ENCODE results near the gene HLA-C.

- TF ChIP-seq FOXM1 (IDR thresholded peaks at IDR 0.05; ENCODE audit: borderline replicate concordance) (no peak), LEF1 (IDR thresholded peaks at IDR 0.05; ENCODE audit: borderline replicate concordance) (no peak), ELF4 (IDR thresholded peaks at IDR 0.05) (no peak), PKNOX1 (IDR thresholded peaks at IDR 0.05) (peak; percentile 45), BHLHE40 (IDR thresholded peaks at IDR 0.05; ENCODE audit: borderline replicate concordance) (no peak), SP1 (IDR thresholded peaks at IDR 0.05) (no peak), HDGF (IDR thresholded peaks at IDR 0.05; ENCODE audit: borderline replicate concordance) (no peak), FOXA1 (IDR thresholded peaks at IDR 0.05) (no peak), NFRKB (IDR thresholded peaks at IDR 0.05) (no peak), CTBP1 (IDR thresholded peaks at IDR 0.05; ENCODE audit: borderline replicate concordance) (no peak), SUZ12 (IDR thresholded peaks at IDR 0.05) (no peak), FOXK2 (IDR thresholded peaks at IDR 0.05) (no peak)
Observed at GRCh38 chr6:31308050-31308844, 36.4 kb upstream of the HLA-C start.

Data from HEK293T (cell line).